HUES6 (cell line): ENCODE measurements around the gene CBY2.

Experiments
- H3K27ac ChIP-seq: 2 replicates; pipeline ENCODE4 v1.7.0; 2013; ENCODE audit warnings: low read depth, mild to moderate bottlenecking, low read length, inconsistent platforms
- H3K27me3 ChIP-seq: 2 replicates; pipeline ENCODE4 v1.6.1; 2013; ENCODE audit warnings: low read length; ENCODE audit not compliant: control insufficient read depth, insufficient read depth
- H3K36me3 ChIP-seq: 2 replicates; pipeline ENCODE4 v1.6.1; 2013; ENCODE audit warnings: low read length; ENCODE audit not compliant: control insufficient read depth, insufficient read depth
- H3K4me1 ChIP-seq: 2 replicates; pipeline ENCODE4 v1.6.1; 2013; ENCODE audit warnings: low read length; ENCODE audit not compliant: control insufficient read depth, insufficient read depth
- H3K4me3 ChIP-seq: 2 replicates; pipeline ENCODE4 v1.5.1; 2013; ENCODE audit warnings: low read depth, low read length
- H3K9ac ChIP-seq: one replicate; pipeline ENCODE4 v1.6.1; 2013; ENCODE audit warnings: mild to moderate bottlenecking, low read length
- H3K9me3 ChIP-seq: 2 replicates; pipeline ENCODE4 v1.6.1; 2013; ENCODE audit warnings: low read depth, low read length; ENCODE audit not compliant: control insufficient read depth, insufficient read depth

Gene CBY2

GRCh38 chr13:45681113-45681512, 21.0 kb upstream of the CBY2 start:
- peaks cover 53% of the 10 kb centered on the region for H3K4me1 ChIP-seq
- H3K4me3 ChIP-seq = no peak overlapping the region
- H3K27ac ChIP-seq = no peak overlapping the region
- H3K9me3 ChIP-seq = no peaks in the 10 kb centered on the region
- H3K36me3 ChIP-seq = no peaks in the 10 kb centered on the region
- H3K27me3 ChIP-seq = no peaks in the 10 kb centered on the region
- H3K9ac ChIP-seq = no peak overlapping the region

GRCh38 chr13:45682494-45683008, 19.6 kb upstream of the CBY2 start:
- no peak overlapping the region for H3K4me3 ChIP-seq
- H3K4me1 ChIP-seq = peaks cover 42% of the 10 kb centered on the region
- no peaks in the 10 kb centered on the region for H3K36me3 ChIP-seq
- no peak overlapping the region for H3K9ac ChIP-seq
- H3K27me3 ChIP-seq = no peaks in the 10 kb centered on the region
- H3K9me3 ChIP-seq = no peaks in the 10 kb centered on the region
- no peak overlapping the region for H3K27ac ChIP-seq

DNA sequence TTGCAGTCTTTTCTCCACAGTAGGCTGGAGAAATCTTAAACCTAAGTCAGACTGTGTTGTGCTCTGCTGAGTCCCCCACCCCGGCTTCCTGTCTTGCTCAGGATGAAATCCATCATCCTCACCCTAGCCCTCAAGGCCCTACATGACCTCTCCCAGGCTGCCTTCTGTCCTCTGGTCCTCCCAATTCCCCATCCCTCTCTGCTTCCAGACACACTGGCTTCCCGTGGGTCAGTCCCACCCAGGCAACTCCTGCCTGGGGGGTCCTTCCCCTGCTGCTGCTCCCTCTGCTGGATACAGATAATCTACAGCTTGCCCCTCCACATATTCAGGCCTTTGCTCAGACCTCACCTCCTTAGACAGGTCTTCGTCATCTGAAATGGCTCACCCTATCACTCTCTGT, 18.4 kb upstream of the CBY2 start:
- H3K27ac ChIP-seq = no peak overlapping the region

GRCh38 chr13:45688577-45688976, 13.5 kb upstream of the CBY2 start:
- no peak overlapping the region for H3K4me3 ChIP-seq

More for the DNA sequence above, 18.4 kb upstream of the CBY2 start:
- peaks cover 31% of the 10 kb centered on the region for H3K4me1 ChIP-seq
- H3K4me3 ChIP-seq = no peak overlapping the region
- no peaks in the 10 kb centered on the region for H3K36me3 ChIP-seq
- H3K9ac ChIP-seq = no peak overlapping the region
- H3K27me3 ChIP-seq = no peaks in the 10 kb centered on the region
- no peaks in the 10 kb centered on the region for H3K9me3 ChIP-seq

GRCh38 chr13:45690636-45691035, 11.5 kb upstream of the CBY2 start:
- H3K36me3 ChIP-seq = no peaks in the 10 kb centered on the region
- no peaks in the 10 kb centered on the region for H3K27me3 ChIP-seq
- no peak overlapping the region for H3K27ac ChIP-seq
- H3K9me3 ChIP-seq = peaks cover 4% of the 10 kb centered on the region; the same call in 1 of the 2 replicates
- no peaks in the 10 kb centered on the region for H3K4me1 ChIP-seq
- H3K4me3 ChIP-seq = no peak overlapping the region
- no peak overlapping the region for H3K9ac ChIP-seq

More at GRCh38 chr13:45688577-45688976, 13.5 kb upstream of the CBY2 start:
- H3K4me1 ChIP-seq = peaks cover 2% of the 10 kb centered on the region; the same call in 1 of the 2 replicates
- H3K9me3 ChIP-seq = peaks cover 4% of the 10 kb centered on the region; the same call in 1 of the 2 replicates
- no peak overlapping the region for H3K9ac ChIP-seq
- H3K27me3 ChIP-seq = no peaks in the 10 kb centered on the region
- no peak overlapping the region for H3K27ac ChIP-seq
- H3K36me3 ChIP-seq = no peaks in the 10 kb centered on the region

DNA sequence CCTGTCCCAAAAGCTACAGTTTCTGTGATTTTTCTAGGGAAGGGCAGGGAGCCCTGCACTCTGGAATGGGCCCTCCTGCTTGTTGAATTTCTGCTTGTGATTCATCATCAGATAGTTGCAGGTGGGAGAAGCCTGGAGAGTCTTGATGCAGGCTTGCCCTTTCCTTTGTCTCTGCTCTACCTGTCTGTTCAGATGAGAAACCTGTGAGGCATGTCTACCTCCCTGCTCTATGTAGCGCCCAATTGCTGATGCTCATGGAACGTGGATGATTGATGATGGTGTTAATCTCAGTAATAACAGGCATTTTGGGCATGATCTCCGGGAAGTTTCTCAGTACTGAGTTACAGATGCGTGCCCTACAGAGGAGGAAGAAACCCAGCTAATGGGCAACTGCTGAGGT, 10.9 kb upstream of the CBY2 start:
- Histone ChIP-seq H3K9me3 (peaks cover 4% of the 10 kb centered on the region; the same call in 1 of the 2 replicates), H3K4me1 (no peaks in the 10 kb centered on the region), H3K9ac (no peak overlapping the region), H3K4me3 (no peak overlapping the region), H3K36me3 (no peaks in the 10 kb centered on the region), H3K27me3 (no peaks in the 10 kb centered on the region), H3K27ac (no peak overlapping the region)

DNA sequence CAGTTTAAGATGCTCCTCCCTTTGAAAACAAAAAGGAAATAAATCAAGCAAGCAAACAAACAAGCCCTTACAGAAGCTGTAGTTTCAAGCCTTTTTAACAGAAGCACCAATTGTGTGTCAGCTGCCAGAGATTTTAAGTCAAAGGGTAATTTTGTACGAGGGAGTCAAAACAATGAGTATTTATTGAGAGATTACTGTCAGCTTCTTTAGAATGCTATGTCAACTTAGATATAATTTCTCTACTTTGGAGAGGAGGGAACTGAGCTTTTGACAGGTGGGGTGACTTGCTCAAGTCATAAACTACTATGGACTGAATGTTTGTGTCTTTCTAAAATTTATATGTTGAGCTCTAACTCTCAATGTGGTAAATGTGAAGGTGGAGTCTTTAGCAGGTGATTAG, 10.5 kb upstream of the CBY2 start:
- Histone ChIP-seq H3K4me1 (no peaks in the 10 kb centered on the region), H3K36me3 (no peaks in the 10 kb centered on the region), H3K27ac (no peak overlapping the region), H3K4me3 (no peak overlapping the region), H3K27me3 (no peaks in the 10 kb centered on the region), H3K9me3 (peaks cover 4% of the 10 kb centered on the region; the same call in 1 of the 2 replicates), H3K9ac (no peak overlapping the region)

DNA sequence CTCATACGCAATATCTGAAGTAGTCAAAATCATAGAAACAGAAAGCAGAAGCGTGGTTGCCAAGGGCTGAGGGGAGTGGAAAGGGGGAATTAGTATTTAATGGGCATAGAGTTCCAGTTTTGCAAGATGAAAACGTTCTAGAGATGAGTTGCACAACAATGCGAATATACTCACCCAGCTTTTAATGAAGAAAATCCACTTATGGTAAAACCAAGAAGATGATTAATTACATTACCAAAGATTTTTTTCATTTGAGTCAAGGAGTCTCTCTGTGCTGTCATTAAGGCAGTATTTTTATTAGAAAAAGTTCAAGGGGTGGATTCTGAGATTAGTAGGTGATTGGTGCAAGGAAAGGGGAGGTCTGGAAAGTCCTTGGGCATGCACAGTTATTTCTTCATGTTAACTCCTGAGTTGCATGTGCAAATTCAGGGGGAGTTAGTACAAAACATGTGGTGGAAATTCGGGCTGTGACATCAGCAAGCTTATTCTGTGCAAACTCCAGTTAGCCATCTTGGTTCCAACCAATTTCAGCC, 6.9 kb upstream of the CBY2 start:
- Histone ChIP-seq H3K9ac (no peak overlapping the region), H3K27me3 (no peaks in the 10 kb centered on the region)

GRCh38 chr13:45696610-45697226, 5.4 kb upstream of the CBY2 start:
- Histone ChIP-seq H3K4me3 (no peak overlapping the region), H3K27ac (no peak overlapping the region), H3K4me1 (no peaks in the 10 kb centered on the region), H3K36me3 (no peaks in the 10 kb centered on the region), H3K9ac (no peak overlapping the region), H3K27me3 (no peaks in the 10 kb centered on the region), H3K9me3 (peaks cover 4% of the 10 kb centered on the region; the same call in 1 of the 2 replicates)

More for the DNA sequence above, 6.9 kb upstream of the CBY2 start:
- Histone ChIP-seq H3K4me1 (no peaks in the 10 kb centered on the region), H3K4me3 (no peak overlapping the region), H3K9me3 (peaks cover 4% of the 10 kb centered on the region; the same call in 1 of the 2 replicates), H3K36me3 (no peaks in the 10 kb centered on the region), H3K27ac (no peak overlapping the region)

GRCh38 chr13:45700971-45701900, 884 bp upstream of the CBY2 start:
- H3K27ac ChIP-seq = no peak overlapping the region
- peaks cover 12% of the 10 kb centered on the region; the same call in 1 of the 2 replicates for H3K4me1 ChIP-seq
- H3K27me3 ChIP-seq = no peaks in the 10 kb centered on the region
- H3K4me3 ChIP-seq = no peak overlapping the region
- H3K36me3 ChIP-seq = no peaks in the 10 kb centered on the region
- no peaks in the 10 kb centered on the region for H3K9me3 ChIP-seq
- H3K9ac ChIP-seq = no peak overlapping the region
